Cardiac septum (tissue), 1 donor: ENCODE results near the gene LRRK1. TPM values are rescaled to one million over a fixed set of nuclear protein-coding genes. Genes with fewer than 3 reads are reported as not detected.

Experiments used
- DNase-seq: peaks from one replicate; pipeline ENCODE4 v3.0.0-alpha.2; 2020; ENCODE audit warnings: low spot score
- intact Hi-C: fragments of 100-400 bp; cut with DNase I; formaldehyde crosslinking; loops from one replicate; pipeline ENCODE4 v1.14.0; 2022
- total RNA-seq: library from RNA; stranded (reverse); fragmentation: NEBNext Ultra II Directional; extraction: Animal tissue kit (Norgen Biotek cat#: 25700); gene quantifications from one replicate; pipeline ENCODE4 v1.2.1, GENCODE V29; 2021
- donor health status: DM: no; HTN: no; CAD: no.

LRRK1 gene
- total RNA-seq, 1 donor from 2014 or later = 3.5 TPM

GRCh38 chr15:100903168-100903554 is 16.0 kb upstream of the LRRK1 start:
- intact Hi-C loops = no loop called here
- no peak for DNase-seq

GRCh38 chr15:100905850-100906249 is 13.3 kb upstream of the LRRK1 start:
- no peak for DNase-seq
- intact Hi-C loops = no loop called here

GRCh38 chr15:100908466-100908865 is 10.7 kb upstream of the LRRK1 start:
- no peak for DNase-seq
- intact Hi-C loops = no loop called here

- no peak for DNase-seq
- intact Hi-C loops = no loop called here
Measured at GRCh38 chr15:100909565-100909964, 9.6 kb upstream of the LRRK1 start.

GRCh38 chr15:100909989-100910955 is 8.9 kb upstream of the LRRK1 start:
- DNase-seq = peak; percentile 44
- intact Hi-C loops = loop anchor here (10.0 kb wide), 1 partner anchor 345 kb away; the partner anchor contains the start of gene CHSY1

GRCh38 chr15:100911086-100911485 is 8.1 kb upstream of the LRRK1 start:
- peak; percentile 24 for DNase-seq
- intact Hi-C loops = loop anchor here (10.0 kb wide), 1 partner anchor 344 kb away; the partner anchor contains the start of gene CHSY1

- no peak for DNase-seq
Measured at GRCh38 chr15:100913961-100914360, 5.2 kb upstream of the LRRK1 start.

GRCh38 chr15:100914876-100915275 is 4.3 kb upstream of the LRRK1 start:
- intact Hi-C loops = loop anchor here (10.0 kb wide), 1 partner anchor 340 kb away; the partner anchor contains the start of gene CHSY1
- no peak for DNase-seq

More at GRCh38 chr15:100913961-100914360, 5.2 kb upstream of the LRRK1 start:
- intact Hi-C loops = loop anchor here (10.0 kb wide), 1 partner anchor 341 kb away; the partner anchor contains the start of gene CHSY1

- peak; percentile 93 for DNase-seq
- intact Hi-C loops = loop anchor here (1.0 to 10.0 kb wide), 2 partner anchors 89 to 337 kb away; partner anchors contain the start of gene CHSY1
Measured at GRCh38 chr15:100918034-100918689, 995 bp upstream of the LRRK1 start.

GRCh38 chr15:100919481-100920405 is 586 bp downstream of the LRRK1 start:
- intact Hi-C loops = loop anchor here (10.0 kb wide), 1 partner anchor 335 kb away; the partner anchor contains the start of gene CHSY1
- no peak for DNase-seq

GRCh38 chr15:100920516-100921135 is 1.5 kb downstream of the LRRK1 start:
- intact Hi-C loops = no loop called here
- DNase-seq = no peak

- no peak for DNase-seq
- intact Hi-C loops = no loop called here
Measured at GRCh38 chr15:100922192-100923040, 3.3 kb downstream of the LRRK1 start.

- DNase-seq = no peak
- intact Hi-C loops = no loop called here
Measured at GRCh38 chr15:100923076-100923475, 3.9 kb downstream of the LRRK1 start.

GRCh38 chr15:100923902-100924301 is 4.7 kb downstream of the LRRK1 start:
- DNase-seq = no peak
- intact Hi-C loops = no loop called here

GRCh38 chr15:100924436-100924835 is 5.3 kb downstream of the LRRK1 start:
- intact Hi-C loops = no loop called here
- no peak for DNase-seq

GRCh38 chr15:100925480-100925879 is 6.3 kb downstream of the LRRK1 start:
- no peak for DNase-seq
- intact Hi-C loops = no loop called here

- intact Hi-C loops = no loop called here
- no peak for DNase-seq
Measured at GRCh38 chr15:100926258-100926657, 7.1 kb downstream of the LRRK1 start.
